B cell (primary cell): Measurements from ENCODE around the gene PFN3. TPM values are rescaled to one million over a fixed set of nuclear protein-coding genes. Genes with fewer than 3 reads are reported as not detected.

Experiments
- ATAC-seq: fragments of 200-7000 bp; cut with Tn5 transposase; one replicate; pipeline ENCODE4 v1.10.0; 2021; ENCODE audit warnings: low read depth, mild to moderate bottlenecking, moderate number of reproducible peaks, moderate library complexity
- CTCF ChIA-PET: fragments of 350-600 bp; sonication (Branson Sonifier 250); formaldehyde crosslinking; loops from one replicate; lab custom pipeline; 2021; ENCODE audit warnings: antibody characterized with exemption, inconsistent platforms; lab: Charles Lee
- POLR2A ChIA-PET: fragments of 350-600 bp; sonication (Branson Sonifier 250); formaldehyde crosslinking; loops from one replicate; lab custom pipeline; 2021; ENCODE audit warnings: antibody characterized with exemption; lab: Charles Lee
- DNase-seq: peaks from one replicate; pipeline ENCODE4 v3.0.0; 2013
- H2AFZ ChIP-seq: 2 replicates; pipeline ENCODE4 v1.6.1; 2012; ENCODE audit warnings: mild to moderate bottlenecking, low read depth, low read length; ENCODE audit not compliant: insufficient read depth, poor library complexity, severe bottlenecking
- H3K27ac ChIP-seq, 2 donors: 1 replicate in 1 of 2; 2 replicates in 1 of 2; pipeline ENCODE4 v1.5.1; 2012 to 2013; ENCODE audit warnings: low read length in 2 of 2, mild to moderate bottlenecking in 2 of 2, moderate library complexity in 1 of 2
- H3K27me3 ChIP-seq, 4 experiments: fragments of 200-600 bp in 1 of 4; sonication (generic) in 1 of 4; replicated peaks in 1 of 4; 1 replicate in 2 of 4; 2 replicates in 2 of 4; pipeline versions ENCODE4 v1.6.1 to v1.7.0; 2013 to 2016; ENCODE audit warnings: low read length in 3 of 4, mild to moderate bottlenecking in 2 of 4, mixed read lengths in 1 of 4, moderate library complexity in 1 of 4; ENCODE audit not compliant: insufficient read depth in 4 of 4, control insufficient read depth in 3 of 4; ENCODE audit errors: control extremely low read depth in 1 of 4
- H3K36me3 ChIP-seq, 2 experiments: replicated peaks in 1 of 2; 1 replicate in 1 of 2; 2 replicates in 1 of 2; pipeline versions ENCODE4 v1.6.1 to v1.7.1; 2013; ENCODE audit warnings: low read length in 1 of 2; ENCODE audit not compliant: insufficient read depth in 2 of 2, control insufficient read depth in 1 of 2; ENCODE audit errors: control extremely low read depth in 1 of 2, extremely low read depth in 1 of 2
- H3K4me1 ChIP-seq, 2 donors: fragments of 200-600 bp in 1 of 2; sonication (generic) in 1 of 2; 1 replicate in 1 of 2; 2 replicates in 1 of 2; pipeline versions ENCODE4 v1.5.1 to v1.6.1; 2013 to 2017; ENCODE audit warnings: low read length in 2 of 2; ENCODE audit not compliant: control insufficient read depth in 2 of 2, insufficient read depth in 2 of 2
- H3K4me2 ChIP-seq: replicated peaks from 2 replicates; pipeline ENCODE3; 2012; ENCODE audit warnings: mild to moderate bottlenecking, low read depth, low read length; ENCODE audit not compliant: poor library complexity, severe bottlenecking
- H3K4me3 ChIP-seq, 5 experiments: fragments of 200-600 bp in 1 of 5; sonication (generic) in 1 of 5; 1 replicate in 3 of 5; 2 replicates in 2 of 5; pipeline versions ENCODE4 v1.5.1 to v1.7.0; 2011 to 2016; ENCODE audit warnings: low read length in 4 of 5, mild to moderate bottlenecking in 4 of 5, low read depth in 2 of 5, control low read depth in 1 of 5, moderate library complexity in 1 of 5; ENCODE audit not compliant: insufficient read depth in 1 of 5; ENCODE audit errors: control extremely low read depth in 1 of 5, extremely low read depth in 1 of 5
- H3K79me2 ChIP-seq: fragments of 200-600 bp; sonication (generic); one replicate; pipeline ENCODE4 v1.6.0; 2016; ENCODE audit warnings: low read length; ENCODE audit not compliant: control insufficient read depth, insufficient read depth
- H3K9ac ChIP-seq: fragments of 200-600 bp; sonication (generic); 2 replicates; pipeline ENCODE4 v1.6.1; 2017; ENCODE audit warnings: mild to moderate bottlenecking, low read length, moderate library complexity
- H3K9me3 ChIP-seq, 3 donors: one replicate each; pipeline versions ENCODE4 v1.6.1 to v1.7.1; 2013; ENCODE audit warnings: low read length in 2 of 3; ENCODE audit not compliant: control insufficient read depth in 2 of 3, insufficient read depth in 1 of 3; ENCODE audit errors: control extremely low read depth in 1 of 3
- H4K20me1 ChIP-seq: 2 replicates; pipeline ENCODE4 v1.6.0; 2012; ENCODE audit warnings: mild to moderate bottlenecking, low read length; ENCODE audit not compliant: insufficient read depth, control insufficient read depth, poor library complexity, severe bottlenecking
- H3K27ac Mint-ChIP-seq: one replicate; pipeline ENCODE4 v1.8.0; 2021; ENCODE audit warnings: mixed read lengths
- H3K27me3 Mint-ChIP-seq: one replicate; pipeline ENCODE4 v1.8.0; 2021; ENCODE audit warnings: mixed read lengths
- H3K4me1 Mint-ChIP-seq: one replicate; pipeline ENCODE4 v1.8.0; 2021; ENCODE audit warnings: mixed read lengths
- H3K4me3 Mint-ChIP-seq: one replicate; pipeline ENCODE4 v1.8.0; 2021; ENCODE audit warnings: mixed read lengths
- H3K9me3 Mint-ChIP-seq: one replicate; pipeline ENCODE4 v1.8.0; 2022; ENCODE audit warnings: mixed read lengths; ENCODE audit not compliant: insufficient read depth
- EZH2 ChIP-seq: IDR thresholded peaks from 2 replicates; pipeline ENCODE4 v1.6.1; 2012; ENCODE audit warnings: borderline replicate concordance, low read depth, mild to moderate bottlenecking, moderate library complexity, low read length; ENCODE audit not compliant: insufficient read depth, poor library complexity, severe bottlenecking
- WGBS: methylation state at CpG from one replicate; pipeline ENCODE4 v1.1.5; 2013; ENCODE audit warnings: missing lambda C conversion rate; ENCODE audit not compliant: insufficient coverage; 5-methylcytosine and 5-hydroxymethylcytosine counted together
- intact Hi-C: fragments of 100-400 bp; cut with micrococcal nuclease; formaldehyde crosslinking; loops from one replicate; pipeline ENCODE4 v1.10.0; 2022
- polyA plus RNA-seq: library from polyadenylated mRNA; depleted of rRNA; stranded (reverse); fragments of >200 nt; gene quantifications from 2 replicates; pipeline ENCODE4 v1.2.3, GENCODE V29; 2012
- total RNA-seq, 2 donors: library from RNA; stranded (reverse); fragments of 120-200 nt in 1 of 2; gene quantifications; 1 replicate in 1 of 2; 2 replicates in 1 of 2; pipeline versions ENCODE4 v1.2.3 to v1.2.4, GENCODE V29; 2013 to 2022
- TF ChIP-seq, protein P1 (sequence below): fragments of 200-600 bp; IDR thresholded peaks from one replicate; pipeline ENCODE4 v1.8.0; 2022; ENCODE audit warnings: antibody characterized with exemption, mild to moderate bottlenecking

The PFN3 gene
- total and polyA plus RNA-seq, 2 donors (not counting 1 experiment from before 2014, with no cell fraction given) = not detected

DNA sequence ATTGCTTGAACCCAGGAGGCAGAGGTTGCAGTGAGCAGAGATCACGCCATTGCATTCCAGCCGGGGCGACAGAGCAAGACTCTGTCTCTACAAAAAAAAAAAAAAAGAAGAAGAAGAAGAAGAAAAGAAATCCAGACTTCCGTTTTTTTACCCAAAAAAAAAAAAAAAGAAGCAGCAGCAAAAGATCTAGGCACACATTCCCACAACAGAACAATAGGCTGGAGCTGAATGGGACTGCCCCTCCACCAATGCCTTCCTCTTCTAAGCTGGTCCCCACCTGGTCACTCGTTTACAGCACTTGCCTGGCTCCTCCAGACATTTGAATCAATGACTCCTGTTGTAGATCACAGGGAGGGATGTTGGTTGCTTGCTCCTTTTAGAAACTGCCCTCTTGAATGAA lies 47.4 kb downstream of the PFN3 start:
- ATAC-seq (no peak), DNase-seq (peak; percentile 17)
- peaks cover 18% of the 10 kb centered on the region for H4K20me1 ChIP-seq
- Mint-ChIP-seq H3K4me3 (peak overlapping the region; percentile 13), H3K9me3 (no peaks in the 10 kb centered on the region), H3K4me1 (peaks cover 64% of the 10 kb centered on the region), H3K27me3 (no peaks in the 10 kb centered on the region), H3K27ac (no peak overlapping the region)
- peaks cover 3 to 14% of the 10 kb centered on the region in 2 experiments for H3K36me3 ChIP-seq
- no peak overlapping the region for H3K4me3 ChIP-seq
- H2AFZ ChIP-seq = no peak overlapping the region
- H3K27me3 ChIP-seq = no peaks in the 10 kb centered on the region
- H3K9ac ChIP-seq = no peak overlapping the region
- TF ChIP-seq, protein P1, sequence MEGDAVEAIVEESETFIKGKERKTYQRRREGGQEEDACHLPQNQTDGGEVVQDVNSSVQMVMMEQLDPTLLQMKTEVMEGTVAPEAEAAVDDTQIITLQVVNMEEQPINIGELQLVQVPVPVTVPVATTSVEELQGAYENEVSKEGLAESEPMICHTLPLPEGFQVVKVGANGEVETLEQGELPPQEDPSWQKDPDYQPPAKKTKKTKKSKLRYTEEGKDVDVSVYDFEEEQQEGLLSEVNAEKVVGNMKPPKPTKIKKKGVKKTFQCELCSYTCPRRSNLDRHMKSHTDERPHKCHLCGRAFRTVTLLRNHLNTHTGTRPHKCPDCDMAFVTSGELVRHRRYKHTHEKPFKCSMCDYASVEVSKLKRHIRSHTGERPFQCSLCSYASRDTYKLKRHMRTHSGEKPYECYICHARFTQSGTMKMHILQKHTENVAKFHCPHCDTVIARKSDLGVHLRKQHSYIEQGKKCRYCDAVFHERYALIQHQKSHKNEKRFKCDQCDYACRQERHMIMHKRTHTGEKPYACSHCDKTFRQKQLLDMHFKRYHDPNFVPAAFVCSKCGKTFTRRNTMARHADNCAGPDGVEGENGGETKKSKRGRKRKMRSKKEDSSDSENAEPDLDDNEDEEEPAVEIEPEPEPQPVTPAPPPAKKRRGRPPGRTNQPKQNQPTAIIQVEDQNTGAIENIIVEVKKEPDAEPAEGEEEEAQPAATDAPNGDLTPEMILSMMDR = no peak
- TF ChIP-seq EZH2 = no peak
- no peaks in the 10 kb centered on the region for H3K9me3 ChIP-seq
- no CpG with 5 or more reads among the region's 5 CpGs for WGBS
- POLR2A ChIA-PET = interaction anchor here (0.8 kb wide), 1 partner anchor 24 kb away, joined by 5 read pairs; no protein-coding TSS in a partner anchor
- no peak overlapping the region for H3K27ac ChIP-seq
- H3K4me2 ChIP-seq = no peak overlapping the region
- peaks cover 39% of the 10 kb centered on the region for H3K79me2 ChIP-seq
- CTCF ChIA-PET = interaction anchor here (0.7 to 7.2 kb wide), 5 partner anchors 8 to 246 kb away, joined by 3 to 60 read pairs (median 4); no protein-coding TSS in a partner anchor
- H3K4me1 ChIP-seq = peaks cover 41 to 48% of the 10 kb centered on the region in 2 donors
- intact Hi-C loops = loop anchor here (2.0 kb wide), 1 partner anchor 240 kb away; the partner anchor contains the start of gene TMED9
